Neural cell (in vitro differentiated cells): ENCODE data around the gene OR51A7. TPM values are rescaled to one million over a fixed set of nuclear protein-coding genes. Genes with fewer than 3 reads are reported as not detected.

Experiments
- H2AFZ ChIP-seq: fragments of 200-600, 300-800 bp; sonication (generic), shearing (Covaris generic); 2 replicates; pipeline ENCODE4 v1.6.0; 2014; ENCODE audit warnings: low read depth, mild to moderate bottlenecking, antibody characterized with exemption, low read length, moderate library complexity
- H3F3A ChIP-seq: fragments of 200-600 bp; shearing (Covaris generic); 2 replicates; pipeline ENCODE4 v1.6.1; 2016; ENCODE audit warnings: mild to moderate bottlenecking, moderate library complexity, mixed read lengths, antibody characterized with exemption, low read length; ENCODE audit not compliant: insufficient read depth, poor library complexity, severe bottlenecking
- H3K27ac ChIP-seq: fragments of 200-600, 300-800 bp; sonication (generic), shearing (Covaris generic); 2 replicates; pipeline ENCODE4 v1.5.1; 2014; ENCODE audit warnings: mild to moderate bottlenecking, low read length, moderate library complexity
- H3K27me3 ChIP-seq: fragments of 300-800, 200-600 bp; sonication (generic), shearing (Covaris generic); 2 replicates; pipeline ENCODE4 v1.6.0; 2014; ENCODE audit warnings: mild to moderate bottlenecking, low read depth, low read length, moderate library complexity; ENCODE audit not compliant: insufficient read depth
- H3K36me3 ChIP-seq: fragments of 300-800, 200-600 bp; sonication (generic), shearing (Covaris generic); 2 replicates; pipeline ENCODE4 v1.5.1; 2014; ENCODE audit warnings: mild to moderate bottlenecking, antibody characterized with exemption, low read length, moderate library complexity; ENCODE audit not compliant: insufficient read depth
- H3K4me2 ChIP-seq: fragments of 300-800, 200-600 bp; sonication (generic), shearing (Covaris generic); 2 replicates; pipeline ENCODE4 v1.6.0; 2014; ENCODE audit warnings: mild to moderate bottlenecking, low read length
- H3K4me3 ChIP-seq: fragments of 300-800, 200-600 bp; sonication (generic), shearing (Covaris generic); 2 replicates; pipeline ENCODE4 v1.5.1; 2014; ENCODE audit warnings: mild to moderate bottlenecking, low read length, moderate library complexity
- H3K79me2 ChIP-seq: fragments of 200-600 bp; shearing (Covaris generic); replicated peaks from 2 replicates; pipeline ENCODE4 v1.6.0; 2014; ENCODE audit warnings: mild to moderate bottlenecking, low read length, moderate library complexity; ENCODE audit not compliant: insufficient read depth
- H3K9ac ChIP-seq: fragments of 300-800, 200-600 bp; sonication (generic), shearing (Covaris generic); 2 replicates; pipeline ENCODE4 v1.6.1; 2016; ENCODE audit warnings: mild to moderate bottlenecking, low read length, mixed read lengths
- H3K9me2 ChIP-seq: fragments of 200-600 bp; shearing (Covaris generic); 2 replicates; pipeline ENCODE4 v1.6.1; 2016; ENCODE audit warnings: mild to moderate bottlenecking, low read length, mixed read lengths; ENCODE audit not compliant: insufficient read depth
- H3K9me3 ChIP-seq: fragments of 200-600, 300-800 bp; sonication (generic), shearing (Covaris generic); 2 replicates; pipeline ENCODE4 v1.6.1; 2016; ENCODE audit warnings: mild to moderate bottlenecking, mixed run types, low read length, moderate library complexity, mixed read lengths
- H4K20me1 ChIP-seq: fragments of 200-600 bp; shearing (Covaris generic); 2 replicates; pipeline ENCODE4 v1.6.1; 2016; ENCODE audit warnings: mild to moderate bottlenecking, mixed run types; ENCODE audit not compliant: insufficient read depth
- EP300 ChIP-seq: fragments of 450-650 bp; conservative IDR thresholded peaks from 2 replicates; pipeline ENCODE4 v1.6.1; 2014; ENCODE audit warnings: antibody characterized with exemption, mild to moderate bottlenecking, moderate library complexity; ENCODE audit not compliant: poor library complexity, severe bottlenecking
- EZH2 ChIP-seq: fragments of 200-600, 300-800 bp; shearing (Covaris generic), sonication (generic); IDR thresholded peaks from 2 replicates; pipeline ENCODE4 v1.6.1; 2014; ENCODE audit warnings: antibody characterized with exemption, low read length, borderline replicate concordance, mild to moderate bottlenecking; ENCODE audit not compliant: insufficient read depth, poor library complexity, severe bottlenecking
- MXI1 ChIP-seq: fragments of 450-650 bp; conservative IDR thresholded peaks from 2 replicates; pipeline ENCODE4 v1.6.1; 2014; ENCODE audit warnings: antibody characterized with exemption, mild to moderate bottlenecking; ENCODE audit not compliant: poor library complexity, severe bottlenecking
- POLR2AphosphoS5 ChIP-seq: IDR thresholded peaks from 2 replicates; pipeline ENCODE4 v1.6.1; 2012
- RAD21 ChIP-seq: fragments of 450-650 bp; conservative IDR thresholded peaks from 2 replicates; pipeline ENCODE4 v1.6.1; 2014; ENCODE audit warnings: antibody characterized with exemption, mild to moderate bottlenecking, moderate library complexity
- REST ChIP-seq: IDR thresholded peaks from 2 replicates; pipeline ENCODE4 v1.6.1; 2012; ENCODE audit warnings: borderline replicate concordance
- SMC3 ChIP-seq: fragments of 450-650 bp; conservative IDR thresholded peaks from 2 replicates; pipeline ENCODE4 v1.6.1; 2014; ENCODE audit warnings: antibody characterized with exemption, mild to moderate bottlenecking, moderate library complexity; ENCODE audit not compliant: poor library complexity
- TAF1 ChIP-seq: IDR thresholded peaks from 2 replicates; pipeline ENCODE4 v1.6.1; 2012; ENCODE audit warnings: low read depth
- polyA plus RNA-seq: library from polyadenylated mRNA; depleted of rRNA; stranded (reverse); fragments of >200 nt; gene quantifications from 2 replicates; pipeline ENCODE4 v1.2.3, GENCODE V29; 2014
- TF ChIP-seq, protein P1 (sequence below): fragments of 450-650 bp; IDR thresholded peaks from 2 replicates; pipeline ENCODE4 v1.5.1; 2014; ENCODE audit warnings: antibody characterized with exemption, mild to moderate bottlenecking, moderate library complexity; ENCODE audit not compliant: poor library complexity, severe bottlenecking

Gene OR51A7
- polyA plus RNA-seq, 1 donor from 2014 or later, result not detected

- H3K27me3 ChIP-seq, result no peaks in the 10 kb centered on the region
- no peak within 1 kb of the TSS for H2AFZ ChIP-seq
- no peak within 1 kb of the TSS for H3K27ac ChIP-seq
- no peaks in the 10 kb centered on the region for H3K36me3 ChIP-seq
- no peak within 1 kb of the TSS for H3K4me2 ChIP-seq
- no peaks in the 10 kb centered on the region for H3K9me3 ChIP-seq
- TF ChIP-seq SMC3, result no peak
- TF ChIP-seq POLR2AphosphoS5, result no peak
- TF ChIP-seq, protein P1, sequence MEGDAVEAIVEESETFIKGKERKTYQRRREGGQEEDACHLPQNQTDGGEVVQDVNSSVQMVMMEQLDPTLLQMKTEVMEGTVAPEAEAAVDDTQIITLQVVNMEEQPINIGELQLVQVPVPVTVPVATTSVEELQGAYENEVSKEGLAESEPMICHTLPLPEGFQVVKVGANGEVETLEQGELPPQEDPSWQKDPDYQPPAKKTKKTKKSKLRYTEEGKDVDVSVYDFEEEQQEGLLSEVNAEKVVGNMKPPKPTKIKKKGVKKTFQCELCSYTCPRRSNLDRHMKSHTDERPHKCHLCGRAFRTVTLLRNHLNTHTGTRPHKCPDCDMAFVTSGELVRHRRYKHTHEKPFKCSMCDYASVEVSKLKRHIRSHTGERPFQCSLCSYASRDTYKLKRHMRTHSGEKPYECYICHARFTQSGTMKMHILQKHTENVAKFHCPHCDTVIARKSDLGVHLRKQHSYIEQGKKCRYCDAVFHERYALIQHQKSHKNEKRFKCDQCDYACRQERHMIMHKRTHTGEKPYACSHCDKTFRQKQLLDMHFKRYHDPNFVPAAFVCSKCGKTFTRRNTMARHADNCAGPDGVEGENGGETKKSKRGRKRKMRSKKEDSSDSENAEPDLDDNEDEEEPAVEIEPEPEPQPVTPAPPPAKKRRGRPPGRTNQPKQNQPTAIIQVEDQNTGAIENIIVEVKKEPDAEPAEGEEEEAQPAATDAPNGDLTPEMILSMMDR, result no peak
- no peak for TF ChIP-seq RAD21
- no peaks in the 10 kb centered on the region for H3K79me2 ChIP-seq
- H4K20me1 ChIP-seq, result no peaks in the 10 kb centered on the region
- no peaks in the 10 kb centered on the region for H3F3A ChIP-seq
- H3K4me3 ChIP-seq, result no peak within 1 kb of the TSS
- no peak within 1 kb of the TSS for H3K9ac ChIP-seq
- H3K9me2 ChIP-seq, result no peaks in the 10 kb centered on the region
These were observed 15.7 kb downstream of the OR51A7 start, which contains the start of gene OR51G2 for GRCh38 chr11:4919250-4919649. Gene OR51G2 (minus strand): TSS chr11:4919350. CDS start chr11:4915663, 3,687 bp downstream.

GRCh38 chr11:4921796-4922195 lies 18.2 kb downstream of the OR51A7 start:
- no peak overlapping the region for H3K9ac ChIP-seq
- TF ChIP-seq TAF1, result no peak
- TF ChIP-seq EP300, result no peak
- no peak for TF ChIP-seq RAD21
- TF ChIP-seq EZH2, result no peak
- TF ChIP-seq POLR2AphosphoS5, result no peak

DNA sequence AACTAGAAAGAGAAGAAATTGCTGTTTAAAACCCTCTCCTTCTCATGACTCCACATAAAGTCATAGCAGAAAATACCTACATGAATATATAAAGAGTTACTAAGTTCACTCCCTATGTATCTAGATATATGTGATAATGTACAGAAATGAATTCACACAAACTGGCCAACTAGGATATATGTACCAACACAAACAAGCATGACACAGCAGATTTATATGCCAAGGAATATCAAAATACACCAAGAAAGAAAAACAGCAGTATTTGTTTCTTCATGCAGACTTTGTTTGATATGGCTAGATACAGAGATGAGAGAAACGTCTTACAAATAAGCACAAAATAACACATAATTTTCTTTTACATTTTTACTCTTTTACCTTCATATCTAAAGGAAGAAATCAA lies 18.7 kb downstream of the OR51A7 start:
- no peak overlapping the region for H3K9ac ChIP-seq
- no peak overlapping the region for H3K4me3 ChIP-seq
- H3K4me2 ChIP-seq, result no peak overlapping the region
- no peak overlapping the region for H2AFZ ChIP-seq
- no peaks in the 10 kb centered on the region for H3K9me2 ChIP-seq
- H3F3A ChIP-seq, result no peaks in the 10 kb centered on the region
- no peaks in the 10 kb centered on the region for H4K20me1 ChIP-seq
- no peaks in the 10 kb centered on the region for H3K27me3 ChIP-seq
- H3K9me3 ChIP-seq, result no peaks in the 10 kb centered on the region
- H3K36me3 ChIP-seq, result no peaks in the 10 kb centered on the region
- TF ChIP-seq POLR2AphosphoS5, result no peak
- no peak for TF ChIP-seq SMC3
- no peak for TF ChIP-seq REST
- TF ChIP-seq EP300, result no peak
- TF ChIP-seq, protein P1, result no peak
- TF ChIP-seq TAF1, result no peak
- TF ChIP-seq MXI1, result no peak
- TF ChIP-seq EZH2, result no peak
- TF ChIP-seq RAD21, result no peak
- no peaks in the 10 kb centered on the region for H3K79me2 ChIP-seq
- no peak overlapping the region for H3K27ac ChIP-seq

More at GRCh38 chr11:4921796-4922195, 18.2 kb downstream of the OR51A7 start:
- no peaks in the 10 kb centered on the region for H3K9me3 ChIP-seq
- no peak overlapping the region for H3K4me3 ChIP-seq
- H2AFZ ChIP-seq, result no peak overlapping the region
- H3F3A ChIP-seq, result no peaks in the 10 kb centered on the region
- no peak overlapping the region for H3K4me2 ChIP-seq
- no peaks in the 10 kb centered on the region for H3K27me3 ChIP-seq
- no peaks in the 10 kb centered on the region for H3K9me2 ChIP-seq
- no peaks in the 10 kb centered on the region for H3K79me2 ChIP-seq
- H3K27ac ChIP-seq, result no peak overlapping the region
- H4K20me1 ChIP-seq, result no peaks in the 10 kb centered on the region
- no peaks in the 10 kb centered on the region for H3K36me3 ChIP-seq
